ENCODE measurements around the gene DGKE. TPM values are rescaled to one million over a fixed set of nuclear protein-coding genes. Genes with fewer than 3 reads are reported as not detected.

Gene DGKE
- total and polyA plus RNA-seq, 2 of the 13 experiments (the other 11 are each of a cell fraction or from before 2014, with no cell fraction given): 3.2 to 5.3 TPM

GRCh38 chr17:56898874-56899273 lies 64.9 kb downstream of the DGKE start:
- TSS peak; percentile 26 for BruUV-seq (replicated peaks)
- no peaks in the 10 kb centered on the region for H3K9me3 ChIP-seq (ENCODE audit: low read length)
- no peak overlapping the region for H3K4me2 ChIP-seq (ENCODE audit: low read depth, low read length)
- TF ChIP-seq RFX1 (IDR thresholded peaks at IDR 0.05) (peak; percentile 31; the same call in 1 of the 2 replicates), RFX3 (CRISPR knock-in tag; IDR thresholded peaks at IDR 0.05) (0 out of 2 replicates have a peak, but pooled peaks have one; percentile 31), KAT7 (CRISPR knock-in tag; IDR thresholded peaks at IDR 0.05; ENCODE audit: borderline replicate concordance) (no peak), PBX2 (CRISPR knock-in tag; IDR thresholded peaks at IDR 0.05) (no peak), ZUFSP (CRISPR knock-in tag; IDR thresholded peaks at IDR 0.05; ENCODE audit: borderline replicate concordance) (no peak), RBFOX2 (IDR thresholded peaks at IDR 0.05; ENCODE audit: low read depth, low read length) (0 out of 2 replicates have a peak, but pooled peaks have one; percentile 21), AGO2 (optimal IDR thresholded peaks at IDR 0.05; ENCODE audit: low read depth, low read length) (peak; percentile 42)
- ChIA-PET CTCF (ENCODE audit: low intra/inter-chr PET ratio, low total read pairs) (no interaction called here), POLR2A (interaction anchor here (0.8 to 4.3 kb wide), 2 partner anchors 9 to 14 kb away, joined by 3 to 28 read pairs; partner anchors contain the start of gene TRIM25)
- H3K9ac ChIP-seq (ENCODE audit: insufficient read depth, low read depth, low read length): no peak overlapping the region
- peaks cover 13% of the 10 kb centered on the region for H3K4me1 ChIP-seq (ENCODE audit: insufficient read depth, low read length)
- WGBS (ENCODE audit: low lambda C conversion rate): 96% methylated on average over 8 of the region's 9 CpGs
- in situ Hi-C loops (cut with HindIII; ENCODE audit: extremely low pct_ligation_motif_present, low pct_unique_long_range_greater_than_20kb): no loop called here
- H3K4me3 ChIP-seq (replicated peaks in 1 of 3; ENCODE audit: insufficient read depth in 1 of 3, low read depth in 2 of 3, low read length in 3 of 3): no peak overlapping the region
- intact Hi-C loops (cut with micrococcal nuclease; ENCODE audit: unreplicated experiment): loop anchor here (10.0 kb wide), 1 partner anchor 46 kb away; no protein-coding TSS in a partner anchor
- no peak overlapping the region for H2AFZ ChIP-seq (ENCODE audit: low read length)
- no peaks in the 10 kb centered on the region for H3K27me3 ChIP-seq (ENCODE audit: control insufficient read depth in 1 of 2, insufficient read depth in 2 of 2, low read length in 2 of 2)
- peaks cover 6% of the 10 kb centered on the region; the same call in 1 of the 2 replicates for H4K20me1 ChIP-seq (ENCODE audit: insufficient read depth, low read length)
- ATAC-seq: no peak; the same call in 2 of the 3 replicates
- H3K36me3 ChIP-seq (replicated peaks in 1 of 2; ENCODE audit: control insufficient read depth in 1 of 2, insufficient read depth in 2 of 2, low read length in 2 of 2): peaks cover 53 to 94% of the 10 kb centered on the region in 2 experiments
- no peak for FAIRE-seq
- DNase-seq (ENCODE audit: low spot score): no peak
- H3K79me2 ChIP-seq (ENCODE audit: insufficient read depth, low read length): no peaks in the 10 kb centered on the region
- no peak overlapping the region for H3K27ac ChIP-seq (ENCODE audit: extremely low read length, insufficient read depth, low read length)

All from HepG2 (cell line).